SU-DHL-6 (cell line): Measurements from ENCODE around the gene FHIP2A.

Source experiments
- CTCF ChIP-seq: fragments of 200-600 bp; sonication (generic); IDR thresholded peaks from one replicate; pipeline ENCODE4 v1.5.1; 2017; ENCODE audit warnings: antibody characterized with exemption, mild to moderate bottlenecking, low read length, moderate library complexity; ENCODE audit not compliant: insufficient read depth, poor library complexity, severe bottlenecking
- EZH2phosphoT487 ChIP-seq: fragments of 200-600 bp; sonication (generic), shearing (Covaris generic); conservative IDR thresholded peaks from 2 replicates; pipeline ENCODE4 v1.6.1; 2018; ENCODE audit warnings: mild to moderate bottlenecking, antibody characterized with exemption, low read length, moderate library complexity, mixed read lengths

- TF ChIP-seq CTCF (no peak), EZH2phosphoT487 (no peak)
These were observed 7.8 kb downstream of the FHIP2A start for GRCh38 chr10:114829160-114829909.
